K562 (cell line): ENCODE data around the gene AKNA. TPM values are rescaled to one million over a fixed set of nuclear protein-coding genes. Genes with fewer than 3 reads are reported as not detected.

Source experiments
- ADNP ChIP-seq: fragments of 200-800 bp; sonication (Bioruptor generic); IDR thresholded peaks from 2 replicates; pipeline ENCODE4 v1.6.1; 2016; ENCODE audit warnings: missing genetic modification characterization, missing compliant biosample characterization
- ARID2 ChIP-seq: fragments of 450-650 bp; IDR thresholded peaks from 2 replicates; pipeline ENCODE4 v1.6.1; 2017; ENCODE audit warnings: antibody characterized with exemption, mild to moderate bottlenecking
- GABPA ChIP-seq: fragments of 200-800 bp; sonication (Bioruptor generic); conservative IDR thresholded peaks from 2 replicates; pipeline ENCODE4 v1.6.1; 2016; ENCODE audit warnings: low read depth, missing genetic modification characterization, missing compliant biosample characterization
- HDAC6 ChIP-seq: IDR thresholded peaks from 2 replicates; pipeline ENCODE4 v1.6.1; 2012; ENCODE audit warnings: low read depth, mild to moderate bottlenecking, control low read depth, inconsistent platforms, low read length, moderate library complexity
- HMG20B ChIP-seq: fragments of 250-450 bp; sonication (Bioruptor Pico); IDR thresholded peaks from 2 replicates; pipeline ENCODE4 v1.5.0; 2021; ENCODE audit warnings: mild to moderate bottlenecking
- KAT2B ChIP-seq: IDR thresholded peaks from one replicate; pipeline ENCODE4 v1.6.1; 2012; ENCODE audit warnings: low read depth, mild to moderate bottlenecking, control low read depth, inconsistent platforms, low read length, moderate library complexity
- PTBP1 ChIP-seq: fragments of 200-400 bp; formaldehyde crosslinking; IDR thresholded peaks from 2 replicates; pipeline ENCODE4 v1.6.1; 2017; ENCODE audit warnings: low read depth, low read length
- RBM25 ChIP-seq: fragments of 200-400 bp; formaldehyde crosslinking; IDR thresholded peaks from 2 replicates; pipeline ENCODE4 v1.6.1; 2018; ENCODE audit warnings: low read length, low read depth, moderate library complexity; ENCODE audit not compliant: severe bottlenecking
- RHOXF2B ChIP-seq: fragments of 250-450 bp; sonication (Bioruptor Pico); conservative IDR thresholded peaks from 2 replicates; pipeline ENCODE4 v1.5.1; 2021
- TAL1 ChIP-seq: fragments of 450-650 bp; IDR thresholded peaks from 2 replicates; pipeline ENCODE4 v1.6.1; 2016; ENCODE audit warnings: mild to moderate bottlenecking
- USF1 ChIP-seq: sonication (generic); formaldehyde crosslinking; IDR thresholded peaks from 2 replicates; pipeline ENCODE4 v1.9.0; 2022; ENCODE audit warnings: mild to moderate bottlenecking, missing genetic modification reagents
- YY1 ChIP-seq, 3 experiments: IDR thresholded peaks; 2 replicates each; pipeline ENCODE4 v1.6.1; 2011; ENCODE audit warnings: low read length in 2 of 3, mild to moderate bottlenecking in 2 of 3, moderate library complexity in 2 of 3, borderline replicate concordance in 1 of 3, control low read depth in 1 of 3, low read depth in 1 of 3; ENCODE audit not compliant: insufficient read depth in 3 of 3, insufficient replicate concordance in 2 of 3, control insufficient read depth in 1 of 3, insufficient read length in 1 of 3; ENCODE audit errors: extremely low read depth in 1 of 3
- ZFP36 ChIP-seq: fragments of 150-350 bp; IDR thresholded peaks from 2 replicates; pipeline ENCODE4 v1.6.1; 2018; ENCODE audit warnings: low read length, low read depth; ENCODE audit not compliant: partially characterized antibody
- ZNF197 ChIP-seq: fragments of 200-800 bp; sonication (Bioruptor generic); IDR thresholded peaks from 2 replicates; pipeline ENCODE4 v1.6.1; 2016; ENCODE audit warnings: low read depth, missing genetic modification characterization, missing compliant biosample characterization
- ZNF253 ChIP-seq: fragments of 250-450 bp; sonication (Bioruptor Pico); conservative IDR thresholded peaks from 2 replicates; pipeline ENCODE4 v1.6.1; 2021; ENCODE audit warnings: mild to moderate bottlenecking
- ZNF444 ChIP-seq: fragments of 250-450 bp; sonication (Bioruptor Pico); IDR thresholded peaks from 2 replicates; pipeline ENCODE4 v1.4.0; 2020; ENCODE audit warnings: mild to moderate bottlenecking, moderate library complexity
- ZNF695 ChIP-seq: fragments of 450-650 bp; formaldehyde crosslinking; IDR thresholded peaks from 2 replicates; pipeline ENCODE4 v1.4.0; 2020; ENCODE audit warnings: mild to moderate bottlenecking, moderate library complexity
- polyA plus RNA-seq, 8 experiments: library from polyadenylated mRNA; depleted of rRNA in 4 of 8; stranded (reverse) in 5 of 8; unstranded in 3 of 8; fragments of >200 nt; fragmentation: Nextera tagmentation in 2 of 8; fragmentation: Illumina TruSeq in 1 of 8; extraction: Ambion mirVana in 2 of 8; extraction: Trizol in 1 of 8; gene quantifications; 2 replicates each; pipeline versions ENCODE4 v1.2.1 to v1.2.3, GENCODE V29; 2011 to 2014; ENCODE audit warnings: inconsistent platforms in 1 of 8, missing spikeins in 1 of 8
- total RNA-seq, 7 experiments: library from RNA; depleted of rRNA in 6 of 7; stranded (reverse); fragments of >200 nt in 6 of 7; fragmentation: Illumina TruSeq in 2 of 7; extraction: Trizol in 2 of 7; gene quantifications; 2 replicates each; pipeline versions ENCODE4 v1.2.1 to v1.2.3, GENCODE V29; 2011 to 2021; ENCODE audit warnings: low replicate concordance in 1 of 7
- TF ChIP-seq, protein P1 (sequence below), 2 experiments: fragments of 450-650 bp; IDR thresholded peaks; 2 replicates each; pipeline ENCODE4 v1.6.1; 2016
- TF ChIP-seq, protein P2 (sequence below): fragments of 200-800 bp; sonication (Bioruptor generic); IDR thresholded peaks from 2 replicates; pipeline ENCODE4 v1.6.1; 2017; ENCODE audit warnings: missing genetic modification characterization, missing compliant biosample characterization
- TF ChIP-seq, protein P3 (sequence below): IDR thresholded peaks from 3 replicates; pipeline ENCODE4 v1.6.1; 2011; ENCODE audit warnings: borderline replicate concordance, mild to moderate bottlenecking; ENCODE audit not compliant: insufficient read length, insufficient read depth
- TF ChIP-seq, protein P4 (sequence below), 2 experiments: IDR thresholded peaks; 2 replicates each; pipeline ENCODE4 v1.6.1; 2012; ENCODE audit warnings: improper control_type of control experiment in 2 of 2, low read depth in 2 of 2, low read length in 2 of 2, borderline replicate concordance in 1 of 2

Gene AKNA
- total and polyA plus RNA-seq, 9 of the 15 experiments (the other 6 are each of a cell fraction or from before 2014, with no cell fraction given) = 0.29 to 20.5 (median 3.9) TPM

GRCh38 chr9:114395768-114396167, 8.0 kb upstream of the AKNA start (continued):
- TF ChIP-seq YY1 (IDR thresholded peaks at IDR 0.05; ENCODE audit: borderline replicate concordance in 1 of 3, control insufficient read depth in 1 of 3, extremely low read depth in 1 of 3, insufficient read depth in 3 of 3, insufficient read length in 1 of 3, insufficient replicate concordance in 2 of 3, low read depth in 1 of 3, low read length in 2 of 3) (no peak), HDAC6 (no peak), PTBP1 (0 out of 2 replicates have a peak, but pooled peaks have one; percentile 31), ZNF253 (CRISPR knock-in tag) (no peak), USF1 (CRISPR knock-in tag) (no peak), ADNP (tag) (peak; percentile 41; the same call in 1 of the 2 replicates), ZNF695 (CRISPR knock-in tag) (no peak), ZNF444 (no peak), HMG20B (no peak), ZFP36 (peak; percentile 90), RHOXF2B (CRISPR knock-in tag) (no peak), ARID2 (no peak), RBM25 (peak; percentile 96), ZNF197 (CRISPR knock-in tag) (no peak), TAL1 (no peak), KAT2B (no peak), GABPA (tag) (no peak)
- TF ChIP-seq, protein P1, sequence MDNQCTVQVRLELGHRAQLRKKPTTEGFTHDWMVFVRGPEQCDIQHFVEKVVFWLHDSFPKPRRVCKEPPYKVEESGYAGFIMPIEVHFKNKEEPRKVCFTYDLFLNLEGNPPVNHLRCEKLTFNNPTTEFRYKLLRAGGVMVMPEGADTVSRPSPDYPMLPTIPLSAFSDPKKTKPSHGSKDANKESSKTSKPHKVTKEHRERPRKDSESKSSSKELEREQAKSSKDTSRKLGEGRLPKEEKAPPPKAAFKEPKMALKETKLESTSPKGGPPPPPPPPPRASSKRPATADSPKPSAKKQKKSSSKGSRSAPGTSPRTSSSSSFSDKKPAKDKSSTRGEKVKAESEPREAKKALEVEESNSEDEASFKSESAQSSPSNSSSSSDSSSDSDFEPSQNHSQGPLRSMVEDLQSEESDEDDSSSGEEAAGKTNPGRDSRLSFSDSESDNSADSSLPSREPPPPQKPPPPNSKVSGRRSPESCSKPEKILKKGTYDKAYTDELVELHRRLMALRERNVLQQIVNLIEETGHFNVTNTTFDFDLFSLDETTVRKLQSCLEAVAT (IDR thresholded peaks at IDR 0.05) = no peak
- TF ChIP-seq, protein P2, sequence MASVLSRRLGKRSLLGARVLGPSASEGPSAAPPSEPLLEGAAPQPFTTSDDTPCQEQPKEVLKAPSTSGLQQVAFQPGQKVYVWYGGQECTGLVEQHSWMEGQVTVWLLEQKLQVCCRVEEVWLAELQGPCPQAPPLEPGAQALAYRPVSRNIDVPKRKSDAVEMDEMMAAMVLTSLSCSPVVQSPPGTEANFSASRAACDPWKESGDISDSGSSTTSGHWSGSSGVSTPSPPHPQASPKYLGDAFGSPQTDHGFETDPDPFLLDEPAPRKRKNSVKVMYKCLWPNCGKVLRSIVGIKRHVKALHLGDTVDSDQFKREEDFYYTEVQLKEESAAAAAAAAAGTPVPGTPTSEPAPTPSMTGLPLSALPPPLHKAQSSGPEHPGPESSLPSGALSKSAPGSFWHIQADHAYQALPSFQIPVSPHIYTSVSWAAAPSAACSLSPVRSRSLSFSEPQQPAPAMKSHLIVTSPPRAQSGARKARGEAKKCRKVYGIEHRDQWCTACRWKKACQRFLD (CRISPR knock-in tag) = no peak
- TF ChIP-seq, protein P3, sequence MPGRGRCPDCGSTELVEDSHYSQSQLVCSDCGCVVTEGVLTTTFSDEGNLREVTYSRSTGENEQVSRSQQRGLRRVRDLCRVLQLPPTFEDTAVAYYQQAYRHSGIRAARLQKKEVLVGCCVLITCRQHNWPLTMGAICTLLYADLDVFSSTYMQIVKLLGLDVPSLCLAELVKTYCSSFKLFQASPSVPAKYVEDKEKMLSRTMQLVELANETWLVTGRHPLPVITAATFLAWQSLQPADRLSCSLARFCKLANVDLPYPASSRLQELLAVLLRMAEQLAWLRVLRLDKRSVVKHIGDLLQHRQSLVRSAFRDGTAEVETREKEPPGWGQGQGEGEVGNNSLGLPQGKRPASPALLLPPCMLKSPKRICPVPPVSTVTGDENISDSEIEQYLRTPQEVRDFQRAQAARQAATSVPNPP = no peak
- TF ChIP-seq, protein P4, sequence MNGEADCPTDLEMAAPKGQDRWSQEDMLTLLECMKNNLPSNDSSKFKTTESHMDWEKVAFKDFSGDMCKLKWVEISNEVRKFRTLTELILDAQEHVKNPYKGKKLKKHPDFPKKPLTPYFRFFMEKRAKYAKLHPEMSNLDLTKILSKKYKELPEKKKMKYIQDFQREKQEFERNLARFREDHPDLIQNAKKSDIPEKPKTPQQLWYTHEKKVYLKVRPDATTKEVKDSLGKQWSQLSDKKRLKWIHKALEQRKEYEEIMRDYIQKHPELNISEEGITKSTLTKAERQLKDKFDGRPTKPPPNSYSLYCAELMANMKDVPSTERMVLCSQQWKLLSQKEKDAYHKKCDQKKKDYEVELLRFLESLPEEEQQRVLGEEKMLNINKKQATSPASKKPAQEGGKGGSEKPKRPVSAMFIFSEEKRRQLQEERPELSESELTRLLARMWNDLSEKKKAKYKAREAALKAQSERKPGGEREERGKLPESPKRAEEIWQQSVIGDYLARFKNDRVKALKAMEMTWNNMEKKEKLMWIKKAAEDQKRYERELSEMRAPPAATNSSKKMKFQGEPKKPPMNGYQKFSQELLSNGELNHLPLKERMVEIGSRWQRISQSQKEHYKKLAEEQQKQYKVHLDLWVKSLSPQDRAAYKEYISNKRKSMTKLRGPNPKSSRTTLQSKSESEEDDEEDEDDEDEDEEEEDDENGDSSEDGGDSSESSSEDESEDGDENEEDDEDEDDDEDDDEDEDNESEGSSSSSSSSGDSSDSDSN (IDR thresholded peaks at IDR 0.05; ENCODE audit: borderline replicate concordance in 1 of 2, low read depth in 2 of 2, low read length in 2 of 2) = no peak
